Thyroid gland (tissue), 4 donors: ENCODE data around the gene LRRFIP1.

Source experiments
- CTCF ChIP-seq, 6 experiments: fragments of 200-600 bp in 3 of 6; fragments of 450-650 bp in 3 of 6; sonication (generic) in 3 of 6; IDR thresholded peaks; one replicate each; pipeline ENCODE4 v1.5.1; 2016 to 2019; ENCODE audit warnings: antibody characterized with exemption in 6 of 6, mild to moderate bottlenecking in 2 of 6, inconsistent platforms in 1 of 6, moderate library complexity in 1 of 6
- POLR2A ChIP-seq, 2 donors: fragments of 450-650 bp; IDR thresholded peaks; one replicate each; pipeline ENCODE4 v1.6.1; 2017; ENCODE audit warnings: antibody characterized with exemption in 2 of 2, mild to moderate bottlenecking in 2 of 2, moderate library complexity in 1 of 2

GRCh38 chr2:237722616-237723015, 95.2 kb downstream of the LRRFIP1 start:
- TF ChIP-seq CTCF (IDR thresholded peaks at IDR 0.05), result no peak
- no peak for TF ChIP-seq POLR2A (IDR thresholded peaks at IDR 0.05)
